ENCODE measurements around the gene C6orf47. TPM values are rescaled to one million over a fixed set of nuclear protein-coding genes. Genes with fewer than 3 reads are reported as not detected.
A peak's percentile ranks its signal among the peaks of the same experiment; 100 is the strongest.

The C6orf47 gene
- total and polyA plus RNA-seq, 2 of the 13 experiments (the other 11 are each of a cell fraction or from before 2014, with no cell fraction given): 1.7 to 18.1 TPM

DNA sequence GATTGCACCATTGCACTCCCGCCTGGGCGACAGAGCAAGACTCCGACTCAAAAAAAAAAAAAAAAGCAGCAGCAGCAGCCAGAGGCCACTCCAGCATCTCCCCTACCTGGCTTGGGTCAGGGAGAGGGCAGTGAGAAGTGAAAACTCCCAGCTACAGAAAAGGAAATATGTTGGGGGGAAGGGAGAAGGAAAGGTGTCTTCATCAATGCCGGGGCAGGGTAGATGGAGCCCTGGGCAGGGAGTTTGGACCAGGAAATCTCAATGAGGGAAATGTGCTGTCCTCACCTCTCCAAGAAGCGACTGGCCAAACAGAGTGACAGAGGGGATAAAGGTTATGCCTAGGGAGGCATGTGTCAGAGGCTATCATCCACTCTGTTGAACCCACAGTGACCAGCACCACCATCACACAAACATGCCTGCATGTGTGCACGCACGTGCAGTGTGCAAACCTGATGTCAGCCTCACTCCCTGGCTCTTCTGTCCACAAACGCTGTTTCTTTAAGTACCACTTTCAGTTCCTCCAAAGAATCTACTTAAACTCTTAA lies 46.4 kb downstream of the C6orf47 start (continued):
- TF ChIP-seq, protein P1, sequence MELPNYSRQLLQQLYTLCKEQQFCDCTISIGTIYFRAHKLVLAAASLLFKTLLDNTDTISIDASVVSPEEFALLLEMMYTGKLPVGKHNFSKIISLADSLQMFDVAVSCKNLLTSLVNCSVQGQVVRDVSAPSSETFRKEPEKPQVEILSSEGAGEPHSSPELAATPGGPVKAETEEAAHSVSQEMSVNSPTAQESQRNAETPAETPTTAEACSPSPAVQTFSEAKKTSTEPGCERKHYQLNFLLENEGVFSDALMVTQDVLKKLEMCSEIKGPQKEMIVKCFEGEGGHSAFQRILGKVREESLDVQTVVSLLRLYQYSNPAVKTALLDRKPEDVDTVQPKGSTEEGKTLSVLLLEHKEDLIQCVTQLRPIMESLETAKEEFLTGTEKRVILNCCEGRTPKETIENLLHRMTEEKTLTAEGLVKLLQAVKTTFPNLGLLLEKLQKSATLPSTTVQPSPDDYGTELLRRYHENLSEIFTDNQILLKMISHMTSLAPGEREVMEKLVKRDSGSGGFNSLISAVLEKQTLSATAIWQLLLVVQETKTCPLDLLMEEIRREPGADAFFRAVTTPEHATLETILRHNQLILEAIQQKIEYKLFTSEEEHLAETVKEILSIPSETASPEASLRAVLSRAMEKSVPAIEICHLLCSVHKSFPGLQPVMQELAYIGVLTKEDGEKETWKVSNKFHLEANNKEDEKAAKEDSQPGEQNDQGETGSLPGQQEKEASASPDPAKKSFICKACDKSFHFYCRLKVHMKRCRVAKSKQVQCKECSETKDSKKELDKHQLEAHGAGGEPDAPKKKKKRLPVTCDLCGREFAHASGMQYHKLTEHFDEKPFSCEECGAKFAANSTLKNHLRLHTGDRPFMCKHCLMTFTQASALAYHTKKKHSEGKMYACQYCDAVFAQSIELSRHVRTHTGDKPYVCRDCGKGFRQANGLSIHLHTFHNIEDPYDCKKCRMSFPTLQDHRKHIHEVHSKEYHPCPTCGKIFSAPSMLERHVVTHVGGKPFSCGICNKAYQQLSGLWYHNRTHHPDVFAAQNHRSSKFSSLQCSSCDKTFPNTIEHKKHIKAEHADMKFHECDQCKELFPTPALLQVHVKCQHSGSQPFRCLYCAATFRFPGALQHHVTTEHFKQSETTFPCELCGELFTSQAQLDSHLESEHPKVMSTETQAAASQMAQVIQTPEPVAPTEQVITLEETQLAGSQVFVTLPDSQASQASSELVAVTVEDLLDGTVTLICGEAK (IDR thresholded peaks at IDR 0.05): no peak
- TF ChIP-seq, protein P1 (CRISPR knock-in tag; IDR thresholded peaks at IDR 0.05): 0 out of 2 replicates have a peak, but pooled peaks have one; percentile 10
- TF ChIP-seq ZBTB7B (CRISPR knock-in tag; IDR thresholded peaks at IDR 0.05): 0 out of 2 replicates have a peak, but pooled peaks have one; percentile 9
- TF ChIP-seq, protein P2, sequence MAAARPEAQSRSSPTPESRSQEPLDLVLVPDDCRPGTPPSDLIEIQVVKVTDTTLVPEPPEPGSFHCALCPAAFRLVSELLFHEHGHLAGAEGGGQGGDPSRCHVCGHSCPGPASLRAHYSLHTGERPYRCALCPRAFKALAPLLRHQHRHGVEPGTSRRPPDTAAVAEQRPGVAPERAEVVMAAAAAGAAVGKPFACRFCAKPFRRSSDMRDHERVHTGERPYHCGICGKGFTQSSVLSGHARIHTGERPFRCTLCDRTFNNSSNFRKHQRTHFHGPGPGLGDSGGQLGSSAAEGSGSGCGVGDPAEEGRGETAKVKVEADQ (CRISPR knock-in tag; IDR thresholded peaks at IDR 0.05; ENCODE audit: borderline replicate concordance): 0 out of 2 replicates have a peak, but pooled peaks have one; percentile 44
- TF ChIP-seq, protein P3, sequence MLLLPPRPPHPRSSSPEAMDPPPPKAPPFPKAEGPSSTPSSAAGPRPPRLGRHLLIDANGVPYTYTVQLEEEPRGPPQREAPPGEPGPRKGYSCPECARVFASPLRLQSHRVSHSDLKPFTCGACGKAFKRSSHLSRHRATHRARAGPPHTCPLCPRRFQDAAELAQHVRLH (CRISPR knock-in tag; IDR thresholded peaks at IDR 0.05; ENCODE audit: borderline replicate concordance, low read depth): 0 out of 2 replicates have a peak, but pooled peaks have one; percentile 34
- TF ChIP-seq, protein P4, sequence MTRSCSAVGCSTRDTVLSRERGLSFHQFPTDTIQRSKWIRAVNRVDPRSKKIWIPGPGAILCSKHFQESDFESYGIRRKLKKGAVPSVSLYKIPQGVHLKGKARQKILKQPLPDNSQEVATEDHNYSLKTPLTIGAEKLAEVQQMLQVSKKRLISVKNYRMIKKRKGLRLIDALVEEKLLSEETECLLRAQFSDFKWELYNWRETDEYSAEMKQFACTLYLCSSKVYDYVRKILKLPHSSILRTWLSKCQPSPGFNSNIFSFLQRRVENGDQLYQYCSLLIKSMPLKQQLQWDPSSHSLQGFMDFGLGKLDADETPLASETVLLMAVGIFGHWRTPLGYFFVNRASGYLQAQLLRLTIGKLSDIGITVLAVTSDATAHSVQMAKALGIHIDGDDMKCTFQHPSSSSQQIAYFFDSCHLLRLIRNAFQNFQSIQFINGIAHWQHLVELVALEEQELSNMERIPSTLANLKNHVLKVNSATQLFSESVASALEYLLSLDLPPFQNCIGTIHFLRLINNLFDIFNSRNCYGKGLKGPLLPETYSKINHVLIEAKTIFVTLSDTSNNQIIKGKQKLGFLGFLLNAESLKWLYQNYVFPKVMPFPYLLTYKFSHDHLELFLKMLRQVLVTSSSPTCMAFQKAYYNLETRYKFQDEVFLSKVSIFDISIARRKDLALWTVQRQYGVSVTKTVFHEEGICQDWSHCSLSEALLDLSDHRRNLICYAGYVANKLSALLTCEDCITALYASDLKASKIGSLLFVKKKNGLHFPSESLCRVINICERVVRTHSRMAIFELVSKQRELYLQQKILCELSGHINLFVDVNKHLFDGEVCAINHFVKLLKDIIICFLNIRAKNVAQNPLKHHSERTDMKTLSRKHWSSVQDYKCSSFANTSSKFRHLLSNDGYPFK (CRISPR knock-in tag; IDR thresholded peaks at IDR 0.05; ENCODE audit: borderline replicate concordance): peak; percentile 54; the same call in 1 of the 2 replicates
- no peak for TF ChIP-seq ZFY (CRISPR knock-in tag; IDR thresholded peaks at IDR 0.05)
- TF ChIP-seq, protein P5, sequence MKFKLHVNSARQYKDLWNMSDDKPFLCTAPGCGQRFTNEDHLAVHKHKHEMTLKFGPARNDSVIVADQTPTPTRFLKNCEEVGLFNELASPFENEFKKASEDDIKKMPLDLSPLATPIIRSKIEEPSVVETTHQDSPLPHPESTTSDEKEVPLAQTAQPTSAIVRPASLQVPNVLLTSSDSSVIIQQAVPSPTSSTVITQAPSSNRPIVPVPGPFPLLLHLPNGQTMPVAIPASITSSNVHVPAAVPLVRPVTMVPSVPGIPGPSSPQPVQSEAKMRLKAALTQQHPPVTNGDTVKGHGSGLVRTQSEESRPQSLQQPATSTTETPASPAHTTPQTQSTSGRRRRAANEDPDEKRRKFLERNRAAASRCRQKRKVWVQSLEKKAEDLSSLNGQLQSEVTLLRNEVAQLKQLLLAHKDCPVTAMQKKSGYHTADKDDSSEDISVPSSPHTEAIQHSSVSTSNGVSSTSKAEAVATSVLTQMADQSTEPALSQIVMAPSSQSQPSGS (CRISPR knock-in tag; IDR thresholded peaks at IDR 0.05): peak; percentile 15; the same call in 1 of the 2 replicates
- TF ChIP-seq ZBTB3 (CRISPR knock-in tag; IDR thresholded peaks at IDR 0.05; ENCODE audit: borderline replicate concordance, low read depth): peak; percentile 20; the same call in 1 of the 2 replicates
- peak; percentile 42; the same call in 1 of the 2 replicates for TF ChIP-seq MYC (CRISPR knock-in tag; IDR thresholded peaks at IDR 0.05; ENCODE audit: borderline replicate concordance)
- TF ChIP-seq, protein P6, sequence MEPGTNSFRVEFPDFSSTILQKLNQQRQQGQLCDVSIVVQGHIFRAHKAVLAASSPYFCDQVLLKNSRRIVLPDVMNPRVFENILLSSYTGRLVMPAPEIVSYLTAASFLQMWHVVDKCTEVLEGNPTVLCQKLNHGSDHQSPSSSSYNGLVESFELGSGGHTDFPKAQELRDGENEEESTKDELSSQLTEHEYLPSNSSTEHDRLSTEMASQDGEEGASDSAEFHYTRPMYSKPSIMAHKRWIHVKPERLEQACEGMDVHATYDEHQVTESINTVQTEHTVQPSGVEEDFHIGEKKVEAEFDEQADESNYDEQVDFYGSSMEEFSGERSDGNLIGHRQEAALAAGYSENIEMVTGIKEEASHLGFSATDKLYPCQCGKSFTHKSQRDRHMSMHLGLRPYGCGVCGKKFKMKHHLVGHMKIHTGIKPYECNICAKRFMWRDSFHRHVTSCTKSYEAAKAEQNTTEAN (CRISPR knock-in tag; conservative IDR thresholded peaks at IDR 0.05): peak; percentile 89
- no peak for TF ChIP-seq JARID2 (CRISPR knock-in tag; IDR thresholded peaks at IDR 0.05; ENCODE audit: insufficient replicate concordance)

All from HepG2 (cell line).